GM12873 (cell line): Measurements from ENCODE around the gene IGFBPL1.

Source experiments
- CTCF ChIP-seq: IDR thresholded peaks from 2 replicates; pipeline ENCODE4 v1.5.1; 2012; ENCODE audit warnings: low read depth, mild to moderate bottlenecking, moderate library complexity, low read length, control low read depth; ENCODE audit not compliant: insufficient read depth; ENCODE audit errors: missing control alignments

The IGFBPL1 gene

GRCh38 chr9:38371495-38371894 lies 52.8 kb downstream of the IGFBPL1 start:
- peak; percentile 66 for TF ChIP-seq CTCF

GRCh38 chr9:38370176-38370575 lies 54.1 kb downstream of the IGFBPL1 start:
- TF ChIP-seq CTCF = no peak

GRCh38 chr9:38368731-38369130 lies 55.5 kb downstream of the IGFBPL1 start:
- no peak for TF ChIP-seq CTCF

GRCh38 chr9:38367898-38368297 lies 56.4 kb downstream of the IGFBPL1 start:
- no peak for TF ChIP-seq CTCF

- TF ChIP-seq CTCF = no peak
Measured at GRCh38 chr9:38363589-38363925, 60.7 kb downstream of the IGFBPL1 start.

- TF ChIP-seq CTCF = peak; percentile 68
Measured at GRCh38 chr9:38362852-38363588, 61.2 kb downstream of the IGFBPL1 start.

GRCh38 chr9:38361473-38361850 lies 62.8 kb downstream of the IGFBPL1 start:
- TF ChIP-seq CTCF = no peak
